ENCODE data around the gene MAGEA12.
"Not testable (repeated sequence)": the region's sequence is repeated elsewhere in the genome, so short reads cannot be mapped to it uniquely, and the experiment has no call there.

The MAGEA12 gene, protein sequence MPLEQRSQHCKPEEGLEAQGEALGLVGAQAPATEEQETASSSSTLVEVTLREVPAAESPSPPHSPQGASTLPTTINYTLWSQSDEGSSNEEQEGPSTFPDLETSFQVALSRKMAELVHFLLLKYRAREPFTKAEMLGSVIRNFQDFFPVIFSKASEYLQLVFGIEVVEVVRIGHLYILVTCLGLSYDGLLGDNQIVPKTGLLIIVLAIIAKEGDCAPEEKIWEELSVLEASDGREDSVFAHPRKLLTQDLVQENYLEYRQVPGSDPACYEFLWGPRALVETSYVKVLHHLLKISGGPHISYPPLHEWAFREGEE

DNA sequence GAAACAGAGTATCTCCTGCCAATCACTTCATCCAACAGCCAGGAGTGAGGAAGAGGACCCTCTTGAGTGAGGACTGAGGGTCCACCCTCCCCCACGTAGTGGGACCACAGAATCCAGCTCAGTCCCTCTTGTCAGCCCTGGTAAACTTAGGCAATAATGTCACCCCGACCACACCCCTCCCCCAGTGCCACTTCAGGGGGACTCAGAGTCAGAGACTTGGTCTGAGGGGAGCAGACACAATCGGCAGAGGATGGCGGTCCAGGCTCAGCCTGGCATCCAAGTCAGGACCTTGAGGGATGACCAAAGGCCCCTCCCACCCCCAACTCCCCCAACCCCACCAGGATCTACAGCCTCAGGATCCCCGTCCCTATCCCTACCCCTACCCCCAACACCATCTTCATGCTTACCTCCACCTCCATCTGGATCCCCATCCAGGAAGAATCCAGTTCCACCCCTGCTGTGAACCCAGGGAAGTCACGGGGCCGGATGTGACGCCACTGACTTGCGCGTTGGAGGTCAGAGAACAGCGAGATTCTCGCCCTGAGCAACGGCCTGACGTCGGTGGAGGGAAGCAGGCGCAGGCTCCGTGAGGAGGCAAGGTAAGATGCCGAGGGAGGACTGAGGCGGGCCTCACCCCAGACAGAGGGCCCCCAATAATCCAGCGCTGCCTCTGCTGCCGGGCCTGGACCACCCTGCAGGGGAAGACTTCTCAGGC lies at the start of gene MAGEA12, which contains the start of gene CSAG1:
Gene MAGEA12, plus strand, starts transcription at position 497 of the 715 bp plus-strand sequence. CDS start 2,405 bp downstream, outside the sequence.
Gene CSAG1, minus strand, starts transcription at position 461 of the 715 bp plus-strand sequence. CDS start 1,261 bp downstream, outside the sequence.
- no peak for DNase-seq (ENCODE audit: low spot score)

DNA sequence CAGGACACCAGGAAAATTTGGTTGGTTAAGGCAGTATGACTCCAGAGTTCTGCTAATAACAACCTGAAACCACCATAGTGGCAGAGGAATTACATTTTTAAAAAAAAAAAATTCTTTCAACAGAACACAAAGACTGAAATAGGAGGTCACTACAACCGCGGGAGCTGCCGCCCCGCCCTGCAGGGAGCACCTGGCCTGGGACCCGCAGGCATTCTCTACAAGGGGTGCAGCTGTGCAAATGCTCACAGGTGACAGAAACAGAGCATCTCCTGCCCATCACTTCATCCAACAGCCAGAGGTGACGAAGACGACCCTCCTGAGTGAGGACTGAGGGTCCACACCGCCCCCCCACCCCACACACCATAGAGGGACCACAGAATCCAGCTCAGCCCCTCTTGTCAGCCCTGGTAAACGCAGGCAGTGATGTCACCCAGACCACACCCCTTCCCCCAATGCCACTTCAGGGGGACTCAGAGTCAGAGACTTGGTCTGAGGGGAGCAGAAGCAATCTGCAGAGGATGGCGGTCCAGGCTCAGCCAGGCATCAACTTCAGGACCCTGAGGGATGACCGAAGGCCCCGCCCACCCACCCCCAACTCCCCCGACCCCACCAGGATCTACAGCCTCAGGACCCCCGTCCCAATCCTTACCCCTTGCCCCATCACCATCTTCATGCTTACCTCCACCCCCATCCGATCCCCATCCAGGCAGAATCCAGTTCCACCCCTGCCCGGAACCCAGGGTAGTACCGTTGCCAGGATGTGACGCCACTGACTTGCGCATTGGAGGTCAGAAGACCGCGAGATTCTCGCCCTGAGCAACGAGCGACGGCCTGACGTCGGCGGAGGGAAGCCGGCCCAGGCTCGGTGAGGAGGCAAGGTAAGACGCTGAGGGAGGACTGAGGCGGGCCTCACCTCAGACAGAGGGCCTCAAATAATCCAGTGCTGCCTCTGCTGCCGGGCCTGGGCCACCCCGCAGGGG lies 35.3 kb upstream of the MAGEA12 start, which contains the start of gene MAGEA3:
Gene MAGEA3, plus strand, starts transcription at position 843 of the 980 bp plus-strand sequence. CDS start 2,039 bp downstream, outside the sequence.
- not testable (repeated sequence) for DNase-seq (ENCODE audit: low spot score)

DNA sequence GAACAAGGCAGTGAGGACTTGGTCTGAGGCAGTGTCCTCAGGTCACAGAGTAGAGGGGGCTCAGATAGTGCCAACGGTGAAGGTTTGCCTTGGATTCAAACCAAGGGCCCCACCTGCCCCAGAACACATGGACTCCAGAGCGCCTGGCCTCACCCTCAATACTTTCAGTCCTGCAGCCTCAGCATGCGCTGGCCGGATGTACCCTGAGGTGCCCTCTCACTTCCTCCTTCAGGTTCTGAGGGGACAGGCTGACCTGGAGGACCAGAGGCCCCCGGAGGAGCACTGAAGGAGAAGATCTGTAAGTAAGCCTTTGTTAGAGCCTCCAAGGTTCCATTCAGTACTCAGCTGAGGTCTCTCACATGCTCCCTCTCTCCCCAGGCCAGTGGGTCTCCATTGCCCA lies 33.2 kb upstream of the MAGEA12 start:
- DNase-seq (ENCODE audit: low spot score): not testable (repeated sequence)

GRCh38 chrX:152706500-152706899 lies 27.1 kb upstream of the MAGEA12 start:
- DNase-seq (ENCODE audit: low spot score): not testable (repeated sequence)

- not testable (repeated sequence) for DNase-seq (ENCODE audit: low spot score)
Measured at GRCh38 chrX:152709173-152709572, 24.4 kb upstream of the MAGEA12 start, which contains the start of gene CSAG2. Gene CSAG2, minus strand, starts transcription at chrX:152709273. Its CDS starts 161 bp downstream, at chrX:152709112.

DNA sequence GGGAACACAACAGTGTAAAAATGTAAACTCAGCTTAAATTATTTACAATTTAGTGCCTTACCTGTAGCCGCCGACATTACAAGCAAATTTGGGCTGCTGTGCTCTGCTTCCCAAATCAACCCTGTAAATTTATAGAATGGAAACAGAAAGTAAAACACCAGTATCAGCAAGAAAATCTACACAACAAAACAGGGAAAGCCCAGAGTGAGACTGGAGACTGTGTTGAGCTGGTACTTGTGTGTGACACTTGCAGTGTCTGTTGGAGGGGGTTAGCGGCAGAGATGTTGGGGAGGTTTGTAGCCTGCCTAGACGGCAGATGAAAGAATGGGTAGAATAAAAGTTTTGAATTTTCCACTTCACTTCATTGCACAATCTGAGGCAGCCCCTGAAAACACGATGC lies 20.4 kb upstream of the MAGEA12 start:
- not testable (repeated sequence) for DNase-seq (ENCODE audit: low spot score)

DNA sequence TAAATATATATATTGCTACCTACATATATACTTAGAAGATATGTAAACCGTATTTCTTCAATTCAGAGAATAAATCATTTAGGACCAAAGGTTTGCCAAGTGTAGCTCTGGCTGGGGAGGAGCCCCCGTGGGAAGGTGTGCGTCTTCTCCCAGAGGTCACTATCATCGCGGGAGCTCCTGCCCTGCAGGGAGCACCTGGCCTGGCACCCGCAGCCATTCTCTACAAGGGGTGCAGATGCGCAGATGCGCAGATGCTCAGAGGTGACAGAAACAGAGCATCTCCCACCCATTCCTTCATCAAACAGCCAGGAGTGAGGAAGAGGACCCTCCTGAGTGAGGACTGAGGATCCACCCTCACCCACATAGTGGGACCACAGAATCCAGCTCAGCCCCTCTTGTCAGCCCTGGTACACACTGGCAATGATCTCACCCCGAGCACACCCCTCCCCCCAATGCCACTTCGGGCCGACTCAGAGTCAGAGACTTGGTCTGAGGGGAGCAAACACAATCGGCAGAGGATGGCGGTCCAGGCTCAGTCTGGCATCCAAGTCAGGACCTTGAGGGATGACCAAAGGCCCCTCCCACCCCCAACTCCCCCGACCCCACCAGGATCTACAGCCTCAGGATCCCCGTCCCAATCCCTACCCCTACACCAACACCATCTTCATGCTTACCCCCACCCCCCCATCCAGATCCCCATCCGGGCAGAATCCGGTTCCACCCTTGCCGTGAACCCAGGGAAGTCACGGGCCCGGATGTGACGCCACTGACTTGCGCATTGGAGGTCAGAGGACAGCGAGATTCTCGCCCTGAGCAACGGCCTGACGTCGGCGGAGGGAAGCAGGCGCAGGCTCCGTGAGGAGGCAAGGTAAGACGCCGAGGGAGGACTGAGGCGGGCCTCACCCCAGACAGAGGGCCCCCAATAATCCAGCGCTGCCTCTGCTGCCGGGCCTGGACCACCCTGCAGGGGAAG lies 19.5 kb upstream of the MAGEA12 start, which contains the start of gene MAGEA2B:
Gene MAGEA2B, plus strand, starts transcription at position 814 of the 973 bp plus-strand sequence. CDS start 2,479 bp downstream, outside the sequence.
- DNase-seq (ENCODE audit: low spot score): not testable (repeated sequence)

GRCh38 chrX:152725409-152725808 lies 8.1 kb upstream of the MAGEA12 start:
- no peak for DNase-seq (ENCODE audit: low spot score)

- DNase-seq (ENCODE audit: low spot score): not testable (repeated sequence)
Measured at GRCh38 chrX:152734143-152734858, 744 bp downstream of the MAGEA12 start.

DNA sequence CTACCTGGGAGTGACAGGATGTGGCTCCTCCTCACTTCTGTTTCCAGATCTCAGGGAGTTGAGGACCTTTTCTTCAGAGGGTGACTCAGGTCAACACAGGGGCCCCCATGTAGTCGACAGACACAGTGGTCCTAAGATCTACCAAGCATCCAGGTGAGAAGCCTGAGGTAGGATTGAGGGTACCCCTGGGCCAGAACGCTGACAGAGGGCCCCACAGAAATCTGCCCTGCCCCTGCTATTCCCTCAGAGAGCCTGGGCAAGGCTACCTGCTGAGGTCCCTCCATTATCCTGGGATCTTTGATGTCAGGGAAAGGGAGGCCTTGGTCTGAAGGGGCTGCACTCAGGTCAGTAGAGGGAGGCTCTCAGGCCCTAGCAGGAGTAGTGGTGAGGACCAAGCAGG lies 1.5 kb downstream of the MAGEA12 start:
- no peak for DNase-seq (ENCODE audit: low spot score)

- no peak for DNase-seq (ENCODE audit: low spot score)
Measured at GRCh38 chrX:152735860-152736511, 2.4 kb downstream of the MAGEA12 start.

GRCh38 chrX:152736528-152736927 lies 3.0 kb downstream of the MAGEA12 start:
- not testable (repeated sequence) for DNase-seq (ENCODE audit: low spot score)

GRCh38 chrX:152738560-152738959 lies 5.0 kb downstream of the MAGEA12 start:
- no peak for DNase-seq (ENCODE audit: low spot score)

- not testable (repeated sequence) for DNase-seq (ENCODE audit: low spot score)
Measured at GRCh38 chrX:152753686-152754650, 20.4 kb downstream of the MAGEA12 start, which contains the start of gene MAGEA2. Gene MAGEA2, minus strand, starts transcription at chrX:152753842. Its CDS starts 2,479 bp downstream, at chrX:152751363.

GRCh38 chrX:152754871-152755270 lies 21.3 kb downstream of the MAGEA12 start:
- not testable (repeated sequence) for DNase-seq (ENCODE audit: low spot score)

GRCh38 chrX:152758918-152759317 lies 25.4 kb downstream of the MAGEA12 start, which contains the start of gene CSAG3:
Gene CSAG3, plus strand, starts transcription at chrX:152759218.
- not testable (repeated sequence) for DNase-seq (ENCODE audit: low spot score)

DNA sequence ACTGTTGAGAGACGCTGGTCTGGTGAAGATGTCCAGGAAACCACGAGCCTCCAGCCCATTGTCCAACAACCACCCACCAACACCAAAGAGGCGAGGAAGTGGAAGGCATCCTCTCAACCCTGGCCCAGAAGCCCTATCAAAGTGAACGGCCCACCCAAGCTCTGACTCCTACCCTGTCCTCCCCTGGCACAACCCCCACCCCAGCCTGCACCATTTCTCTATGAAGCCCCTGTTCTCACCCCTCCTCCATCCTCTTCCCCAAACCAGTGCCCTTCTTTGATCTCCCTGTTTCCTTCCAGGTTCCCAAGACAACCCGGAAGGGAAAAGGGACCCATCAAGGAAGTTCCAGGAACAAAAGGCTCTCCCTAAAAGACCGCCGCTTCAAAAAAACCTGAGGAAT lies 26.0 kb downstream of the MAGEA12 start:
- not testable (repeated sequence) for DNase-seq (ENCODE audit: low spot score)

All from putamen (tissue), 1 donor.